HG02610 (cell line): ENCODE measurements around the gene RHBDL1.
A peak's percentile ranks its signal among the peaks of the same experiment; 100 is the strongest.

ENCODE experiments used
- ATAC-seq: cut with Tn5 transposase; IDR thresholded peaks from one replicate; pipeline ENCODE4 v1.9.1; 2021; ENCODE audit warnings: mild to moderate bottlenecking, moderate library complexity; ENCODE audit not compliant: unreplicated experiment

RHBDL1 gene

DNA sequence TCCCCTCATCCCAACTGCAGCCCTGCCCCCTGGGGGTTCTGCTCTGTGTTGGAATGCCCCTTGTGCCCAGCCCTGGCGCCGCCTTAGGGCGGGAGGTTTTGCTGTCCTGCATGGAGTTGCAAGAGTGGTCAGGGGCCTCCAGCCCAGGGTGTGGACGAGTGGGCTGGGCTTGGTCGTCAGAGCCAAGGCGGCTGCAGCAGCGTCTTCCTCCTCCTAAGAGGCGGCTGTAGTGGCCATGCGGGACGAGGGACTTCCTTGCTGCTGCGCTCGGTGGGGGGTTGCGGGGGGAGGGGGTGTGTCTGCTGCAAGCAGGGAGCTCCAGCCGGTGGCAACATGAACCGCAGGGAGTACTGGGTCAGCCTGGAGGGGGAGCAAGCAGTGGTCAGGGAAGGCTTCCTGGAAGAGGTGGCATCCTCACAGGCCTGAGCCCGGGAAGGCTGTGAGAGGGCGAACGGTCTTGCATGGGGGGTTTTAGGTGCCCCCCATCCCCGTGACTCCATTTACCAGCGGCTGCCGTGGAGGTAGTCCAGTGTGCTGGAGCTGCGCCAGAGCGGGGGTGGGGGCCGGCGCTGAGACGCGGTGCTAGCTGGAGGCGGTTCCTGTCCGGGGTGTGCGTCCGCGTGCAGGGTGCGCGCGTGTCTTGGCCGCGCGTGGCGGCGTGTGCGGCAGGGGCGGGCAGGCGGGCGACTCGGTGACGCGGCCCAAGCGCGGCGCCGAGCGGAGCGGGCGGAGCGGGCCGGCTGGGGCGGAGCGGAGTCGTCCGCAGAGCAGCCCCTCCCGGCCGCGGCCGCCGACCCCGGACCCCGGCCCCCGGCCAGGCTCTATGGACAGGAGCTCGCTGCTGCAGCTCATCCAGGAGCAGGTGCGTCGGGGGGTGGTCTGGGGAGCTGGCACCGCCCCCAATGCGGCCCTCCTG, at the start of gene RHBDL1:
Gene RHBDL1 (plus strand): TSS at position 704 of the 916 bp plus-strand sequence. CDS start 120 bp downstream, at position 824.
- ATAC-seq, result no peak

DNA sequence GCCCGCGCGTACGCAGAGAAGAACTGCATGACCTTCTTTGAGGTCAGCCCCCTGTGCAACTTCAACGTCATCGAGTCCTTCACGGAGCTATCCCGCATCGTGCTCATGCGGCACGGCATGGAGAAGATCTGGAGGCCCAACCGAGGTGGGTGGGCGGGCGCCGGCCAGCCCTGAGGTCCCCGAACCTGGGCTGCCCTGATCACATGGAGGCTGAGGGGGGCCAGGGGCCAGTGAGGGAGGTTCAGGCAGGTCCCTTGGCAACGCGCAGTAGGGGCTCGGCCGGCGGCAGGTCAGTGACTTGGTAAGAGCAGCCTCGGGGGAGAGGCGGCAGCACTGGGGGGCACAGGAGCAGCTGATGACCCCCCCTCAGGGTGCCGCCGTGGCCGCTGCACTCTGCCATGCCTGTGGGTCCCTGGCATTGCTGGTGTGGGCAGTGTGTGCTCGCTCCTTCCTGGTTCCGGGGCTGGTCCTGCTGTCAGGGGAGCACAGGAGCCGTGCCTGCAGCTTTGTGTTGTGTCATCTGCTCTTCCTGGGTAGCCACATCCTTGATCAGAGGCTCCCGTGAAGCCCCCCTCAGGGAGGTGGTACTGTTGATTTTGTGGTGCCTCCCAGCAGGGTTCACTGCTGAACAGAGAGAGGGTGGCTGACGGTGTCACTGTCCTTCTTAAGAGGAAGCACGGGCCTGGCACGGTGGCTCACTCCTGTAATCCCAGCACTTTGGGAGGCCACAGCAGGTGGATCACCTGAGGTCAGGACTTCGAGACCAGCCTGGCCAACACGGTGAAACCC, 49.3 kb upstream of the RHBDL1 start:
- ATAC-seq, result no peak

DNA sequence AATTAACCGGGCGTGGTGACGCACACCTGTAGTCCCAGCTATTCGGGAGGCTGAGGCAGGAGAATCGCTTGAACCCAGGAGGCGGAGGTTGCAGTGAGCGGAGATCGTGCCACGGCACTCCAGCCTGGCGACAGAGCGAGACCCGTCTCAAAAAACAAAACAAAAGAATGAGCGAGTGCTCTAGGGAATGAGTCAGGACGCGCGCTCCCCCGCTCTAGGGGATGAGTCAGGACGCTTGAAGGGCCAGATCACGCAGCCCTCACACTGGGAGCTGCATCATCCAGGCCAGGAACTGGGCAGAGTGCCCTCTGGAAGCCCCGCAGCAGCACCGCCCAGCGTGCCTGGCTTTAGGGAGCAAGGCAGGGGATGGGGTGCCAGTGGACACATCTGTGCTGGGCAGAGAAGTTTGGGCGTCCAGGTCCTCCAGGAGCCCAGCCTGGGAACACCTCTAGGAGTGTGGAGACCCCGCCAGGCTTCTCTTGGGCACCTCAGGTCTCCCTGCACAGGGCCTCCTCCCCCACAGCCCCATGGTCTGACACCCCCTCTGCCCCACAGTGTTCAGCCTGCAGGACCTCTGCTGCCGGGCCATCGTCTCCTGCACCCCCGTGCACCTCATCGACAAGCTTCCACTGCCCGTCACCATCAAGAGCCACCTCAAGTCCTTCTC, 48.6 kb upstream of the RHBDL1 start:
- no peak for ATAC-seq

DNA sequence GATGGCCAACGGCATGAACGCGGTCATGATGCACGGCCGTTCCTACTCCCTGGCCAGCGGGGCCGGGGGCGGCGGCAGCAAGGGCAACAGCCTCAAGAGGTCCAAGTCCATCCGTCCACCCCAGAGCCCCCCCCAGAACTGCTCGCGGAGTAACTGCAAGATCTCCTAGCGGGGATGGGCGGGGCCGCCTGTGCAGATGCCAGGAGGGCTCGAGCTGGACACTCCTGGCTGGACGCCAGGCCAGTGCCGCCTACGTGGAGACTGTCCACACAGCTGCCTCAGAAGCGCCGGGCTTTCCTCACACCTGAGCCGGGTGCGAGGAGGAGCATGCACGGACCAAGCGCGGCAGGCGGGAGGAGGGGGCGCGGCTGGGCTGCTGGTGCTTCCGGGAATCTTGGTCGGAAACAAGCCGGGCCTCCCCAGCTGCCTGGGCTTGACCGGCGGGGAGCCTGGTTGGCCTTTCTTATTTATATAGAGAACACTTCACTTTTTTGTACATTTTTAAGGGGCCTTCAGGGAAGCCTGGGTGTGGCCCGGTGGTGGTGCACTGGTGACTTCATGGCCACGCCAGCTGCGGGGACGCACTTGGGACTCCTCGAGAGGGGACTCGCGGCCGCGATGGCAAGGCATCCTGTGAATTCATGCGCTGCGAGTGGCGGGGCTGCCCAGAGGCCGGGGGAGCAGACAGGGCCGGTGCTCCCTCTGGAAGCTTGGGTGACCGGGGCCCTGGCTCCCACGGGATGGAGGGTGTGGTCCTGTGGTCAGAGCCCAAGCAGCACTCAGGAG, 47.8 kb upstream of the RHBDL1 start:
- ATAC-seq, result no peak

DNA sequence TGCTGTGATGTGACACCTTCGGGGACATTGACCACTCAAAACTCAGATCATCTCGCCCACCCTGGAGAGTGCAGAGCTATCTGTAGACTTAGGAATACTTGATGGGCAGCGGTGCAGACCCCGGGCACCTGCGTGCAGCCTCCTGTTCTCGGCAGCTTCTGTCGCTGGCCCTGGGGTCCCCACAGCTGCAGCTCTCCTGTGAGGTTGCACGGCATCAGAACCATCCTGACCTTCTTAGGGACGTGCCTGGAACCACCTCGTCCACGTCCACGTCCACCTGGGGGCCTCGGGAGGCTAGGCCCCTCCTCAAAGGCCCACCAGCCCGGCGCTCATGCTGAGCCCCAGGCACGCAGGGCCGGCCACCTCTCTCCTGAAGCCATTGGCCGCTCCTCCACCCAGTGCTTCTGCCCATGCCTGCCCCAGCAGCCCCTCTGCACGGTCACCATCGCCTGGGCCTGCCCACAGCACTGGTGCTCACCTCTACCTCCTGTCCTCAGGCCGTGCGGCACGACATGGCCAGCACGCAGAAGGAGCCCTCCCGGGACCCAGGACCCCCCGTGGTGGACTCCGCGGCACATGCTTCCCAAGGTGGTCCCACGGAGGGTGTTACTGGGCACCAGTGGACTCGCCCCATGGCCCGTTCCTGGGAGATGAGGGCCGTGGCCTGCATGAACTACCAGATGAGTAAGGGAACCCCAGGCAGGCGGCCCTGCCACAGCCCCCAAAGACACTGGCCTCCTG, 47.0 kb upstream of the RHBDL1 start:
- ATAC-seq, result no peak

DNA sequence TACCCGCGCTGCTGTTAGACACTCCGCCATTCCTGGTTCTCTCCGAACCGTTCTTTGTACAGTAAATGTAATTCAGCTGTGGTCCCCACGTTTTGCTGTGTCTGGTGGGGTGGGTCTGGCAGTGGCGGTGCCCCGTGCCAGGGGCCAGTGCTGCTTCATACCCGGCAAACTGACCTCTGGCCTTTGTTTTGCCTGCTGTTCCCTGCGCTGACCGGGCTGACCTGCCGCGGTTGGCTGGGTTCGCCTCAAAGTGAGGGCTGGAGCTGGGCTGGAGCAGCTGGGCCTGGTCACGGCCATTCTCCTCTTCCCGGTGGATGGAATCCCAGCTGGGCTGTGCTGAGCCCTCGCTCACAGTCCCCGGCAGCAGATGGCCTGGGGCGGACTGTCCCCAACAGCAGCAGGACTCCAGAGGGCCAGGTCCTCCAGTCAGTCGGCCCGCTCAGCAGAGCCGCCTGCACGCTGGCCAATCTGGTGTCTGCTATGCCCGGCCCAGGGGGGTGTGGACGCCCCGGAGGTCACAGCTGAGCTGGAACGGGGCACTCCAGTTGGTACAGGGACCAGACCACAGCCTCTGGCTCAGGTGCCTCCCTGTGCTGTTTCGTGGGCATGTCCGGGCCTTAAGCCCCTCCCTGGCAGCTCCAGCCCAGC, 46.2 kb upstream of the RHBDL1 start:
- ATAC-seq, result no peak

DNA sequence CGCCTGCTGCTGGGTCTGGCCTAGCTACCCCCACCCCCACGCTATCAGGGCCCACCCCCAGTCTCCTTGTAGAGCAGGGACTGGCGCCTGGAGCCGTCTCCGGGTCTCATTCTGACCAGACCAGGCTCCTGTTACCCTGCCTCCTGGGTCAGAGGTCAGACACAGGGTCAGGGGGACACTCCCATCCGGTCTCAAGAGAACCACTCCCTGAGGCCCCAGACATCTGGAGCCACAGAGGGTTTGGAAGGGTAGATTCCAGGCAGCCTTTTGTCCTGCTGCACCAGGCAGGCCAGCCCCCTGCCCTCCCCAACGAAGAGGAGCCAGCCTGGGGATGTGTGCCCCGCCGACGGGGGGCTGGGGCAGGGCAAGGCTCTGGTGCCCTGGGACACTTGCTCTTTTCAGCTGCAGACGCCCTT, 45.6 kb upstream of the RHBDL1 start:
- no peak for ATAC-seq

DNA sequence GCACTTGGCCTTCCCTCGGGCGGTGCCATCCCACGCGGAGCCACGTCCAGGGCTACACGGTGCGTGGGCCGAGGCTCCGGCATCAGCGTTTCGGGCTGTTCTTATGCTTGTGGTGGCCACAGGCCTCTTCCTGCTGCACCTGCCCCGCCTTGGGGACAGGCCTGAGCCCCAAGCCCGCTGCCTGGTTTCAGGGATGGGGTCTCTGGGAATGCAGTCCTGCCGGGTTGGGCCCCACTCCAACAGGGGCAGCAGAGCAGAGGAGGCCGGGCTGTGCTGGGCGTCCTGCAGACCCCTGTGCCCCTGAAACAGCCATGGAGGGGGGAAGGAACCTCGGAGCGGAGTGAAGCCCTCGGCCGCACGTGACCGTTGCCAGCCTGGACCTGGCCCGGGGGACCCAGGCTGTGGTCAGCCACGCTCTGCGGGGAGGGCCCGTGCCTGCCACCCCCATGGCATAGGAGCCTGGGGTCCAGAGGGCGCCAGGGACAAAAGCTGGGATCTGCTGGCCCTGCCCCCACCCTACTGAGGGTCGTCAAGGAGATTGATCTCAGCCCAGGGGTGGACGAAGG, 45.1 kb upstream of the RHBDL1 start:
- ATAC-seq, result no peak

DNA sequence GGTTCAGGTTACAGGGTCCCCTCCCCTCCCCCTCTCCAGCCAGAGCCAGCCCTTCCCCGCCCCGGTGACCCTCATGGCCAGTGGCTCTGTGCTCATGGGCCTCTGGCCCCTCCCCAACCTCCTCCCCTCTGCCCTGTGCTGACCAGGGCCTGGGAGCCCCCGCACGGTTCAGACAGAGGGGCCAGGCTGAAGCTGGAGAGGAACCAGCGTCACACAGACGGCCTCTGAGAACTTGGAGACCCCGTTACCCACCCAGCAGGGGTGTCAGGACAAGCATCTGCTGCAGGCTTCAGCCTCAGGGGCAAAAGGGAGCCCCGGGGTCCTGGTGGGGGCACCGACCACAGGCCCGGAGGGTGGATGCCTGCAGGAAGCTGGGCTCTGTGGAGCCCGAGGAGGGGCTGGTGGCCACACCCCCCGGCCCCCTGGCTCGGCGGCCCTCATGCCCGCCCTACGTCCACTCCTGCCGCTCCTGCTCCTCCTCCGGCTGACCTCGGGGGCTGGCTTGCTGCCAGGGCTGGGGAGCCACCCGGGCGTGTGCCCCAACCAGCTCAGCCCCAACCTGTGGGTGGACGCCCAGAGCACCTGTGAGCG, 44.6 kb upstream of the RHBDL1 start, which contains the start of gene WFIKKN1:
Gene WFIKKN1 (plus strand): TSS at position 171 of the 591 bp plus-strand sequence. CDS start 269 bp downstream, at position 440.
- ATAC-seq, result no peak

DNA sequence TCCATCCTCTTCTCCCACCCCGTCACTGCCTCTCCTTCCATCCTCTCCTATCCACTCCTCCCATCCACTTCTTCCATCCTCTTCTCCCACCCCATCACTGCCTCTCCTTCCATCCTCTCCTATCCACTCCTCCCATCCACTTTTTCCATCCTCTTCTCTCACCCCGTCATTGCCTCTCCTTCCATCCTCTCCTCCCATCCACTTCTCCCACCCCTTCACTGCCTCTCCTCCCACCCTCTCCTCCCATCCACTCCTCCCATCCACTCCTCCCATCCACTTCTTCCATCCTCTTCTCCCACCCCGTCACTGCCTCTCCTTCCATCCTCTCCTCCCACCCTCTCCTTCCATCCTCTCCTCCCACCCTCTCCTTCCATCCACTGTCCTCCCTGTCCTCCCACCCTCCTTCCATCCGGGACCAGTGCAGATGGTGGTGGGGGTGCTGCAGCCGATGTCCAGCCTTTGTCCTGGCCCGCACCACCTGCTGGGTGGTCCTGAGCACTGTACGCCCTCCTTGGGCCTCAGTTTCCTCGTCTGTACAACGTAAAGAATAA, 43.6 kb upstream of the RHBDL1 start:
- ATAC-seq, result no peak

DNA sequence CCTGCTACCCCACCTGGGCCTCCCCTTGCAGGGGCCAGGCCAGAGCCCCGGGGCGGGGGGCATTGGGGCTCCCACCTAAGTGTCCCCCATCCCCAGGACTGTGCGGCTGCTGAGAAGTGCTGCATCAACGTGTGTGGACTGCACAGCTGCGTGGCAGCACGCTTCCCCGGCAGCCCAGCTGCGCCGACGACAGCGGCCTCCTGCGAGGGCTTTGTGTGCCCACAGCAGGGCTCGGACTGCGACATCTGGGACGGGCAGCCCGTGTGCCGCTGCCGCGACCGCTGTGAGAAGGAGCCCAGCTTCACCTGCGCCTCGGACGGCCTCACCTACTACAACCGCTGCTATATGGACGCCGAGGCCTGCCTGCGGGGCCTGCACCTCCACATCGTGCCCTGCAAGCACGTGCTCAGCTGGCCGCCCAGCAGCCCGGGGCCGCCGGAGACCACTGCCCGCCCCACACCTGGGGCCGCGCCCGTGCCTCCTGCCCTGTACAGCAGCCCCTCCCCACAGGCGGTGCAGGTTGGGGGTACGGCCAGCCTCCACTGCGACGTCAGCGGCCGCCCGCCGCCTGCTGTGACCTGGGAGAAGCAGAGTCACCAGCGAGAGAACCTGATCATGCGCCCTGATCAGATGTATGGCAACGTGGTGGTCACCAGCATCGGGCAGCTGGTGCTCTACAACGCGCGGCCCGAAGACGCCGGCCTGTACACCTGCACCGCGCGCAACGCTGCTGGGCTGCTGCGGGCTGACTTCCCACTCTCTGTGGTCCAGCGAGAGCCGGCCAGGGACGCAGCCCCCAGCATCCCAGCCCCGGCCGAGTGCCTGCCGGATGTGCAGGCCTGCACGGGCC, 42.8 kb upstream of the RHBDL1 start:
- no peak for ATAC-seq

DNA sequence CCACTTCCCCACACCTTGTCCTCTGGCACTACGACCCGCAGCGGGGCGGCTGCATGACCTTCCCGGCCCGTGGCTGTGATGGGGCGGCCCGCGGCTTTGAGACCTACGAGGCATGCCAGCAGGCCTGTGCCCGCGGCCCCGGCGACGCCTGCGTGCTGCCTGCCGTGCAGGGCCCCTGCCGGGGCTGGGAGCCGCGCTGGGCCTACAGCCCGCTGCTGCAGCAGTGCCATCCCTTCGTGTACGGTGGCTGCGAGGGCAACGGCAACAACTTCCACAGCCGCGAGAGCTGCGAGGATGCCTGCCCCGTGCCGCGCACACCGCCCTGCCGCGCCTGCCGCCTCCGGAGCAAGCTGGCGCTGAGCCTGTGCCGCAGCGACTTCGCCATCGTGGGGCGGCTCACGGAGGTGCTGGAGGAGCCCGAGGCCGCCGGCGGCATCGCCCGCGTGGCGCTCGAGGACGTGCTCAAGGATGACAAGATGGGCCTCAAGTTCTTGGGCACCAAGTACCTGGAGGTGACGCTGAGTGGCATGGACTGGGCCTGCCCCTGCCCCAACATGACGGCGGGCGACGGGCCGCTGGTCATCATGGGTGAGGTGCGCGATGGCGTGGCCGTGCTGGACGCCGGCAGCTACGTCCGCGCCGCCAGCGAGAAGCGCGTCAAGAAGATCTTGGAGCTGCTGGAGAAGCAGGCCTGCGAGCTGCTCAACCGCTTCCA, 42.0 kb upstream of the RHBDL1 start:
- ATAC-seq, result no peak

DNA sequence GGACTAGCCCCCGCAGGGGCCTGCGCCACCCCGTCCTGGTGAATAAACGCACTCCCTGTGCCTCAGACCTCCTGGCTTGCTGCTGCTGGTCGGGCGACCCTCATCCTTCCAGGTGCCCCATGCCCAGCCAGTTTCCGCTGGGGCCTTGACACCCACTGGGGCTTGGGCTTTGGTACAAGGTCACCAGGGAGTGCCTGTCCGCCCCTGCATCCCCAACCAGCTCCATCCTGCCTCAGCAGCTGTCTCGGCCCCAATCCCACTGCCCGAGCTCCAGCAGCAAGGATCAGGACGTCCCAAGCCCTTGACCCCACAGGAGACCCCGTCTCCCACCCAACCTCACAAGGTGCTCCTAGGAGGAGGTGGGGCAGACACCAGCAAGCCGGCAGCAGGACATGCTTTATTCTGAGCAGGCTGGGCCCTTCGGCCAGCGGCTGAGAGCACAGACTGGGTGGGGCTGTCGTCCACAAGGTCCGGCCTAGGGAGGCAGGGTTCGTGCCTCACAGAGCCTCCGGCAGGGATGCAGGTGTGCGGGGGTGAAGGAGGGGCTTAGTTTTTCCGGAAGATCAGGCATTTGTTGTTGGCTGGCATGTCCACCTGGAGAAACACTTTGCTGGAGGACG, 41.3 kb upstream of the RHBDL1 start:
- no peak for ATAC-seq

DNA sequence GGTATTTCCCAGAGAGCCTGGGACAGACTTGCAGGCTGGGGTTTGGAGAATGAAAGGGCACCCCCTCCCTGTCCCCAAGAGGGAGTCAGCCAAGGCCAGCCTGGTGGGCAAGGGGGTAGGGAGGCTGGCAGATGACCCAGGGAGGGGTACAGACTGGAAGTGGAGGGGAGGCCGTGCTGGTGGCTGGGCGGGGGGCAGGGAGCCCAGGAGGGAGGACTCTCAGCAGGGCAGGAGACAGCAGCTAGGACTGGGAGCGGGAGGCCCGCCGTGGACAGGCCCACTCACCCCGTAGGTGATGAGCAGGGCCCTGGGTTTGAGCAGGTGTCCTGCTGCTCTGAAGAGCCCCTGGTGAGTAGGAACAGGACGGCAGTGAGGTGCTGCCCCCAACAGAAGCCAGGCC, 40.5 kb upstream of the RHBDL1 start:
- no peak for ATAC-seq

DNA sequence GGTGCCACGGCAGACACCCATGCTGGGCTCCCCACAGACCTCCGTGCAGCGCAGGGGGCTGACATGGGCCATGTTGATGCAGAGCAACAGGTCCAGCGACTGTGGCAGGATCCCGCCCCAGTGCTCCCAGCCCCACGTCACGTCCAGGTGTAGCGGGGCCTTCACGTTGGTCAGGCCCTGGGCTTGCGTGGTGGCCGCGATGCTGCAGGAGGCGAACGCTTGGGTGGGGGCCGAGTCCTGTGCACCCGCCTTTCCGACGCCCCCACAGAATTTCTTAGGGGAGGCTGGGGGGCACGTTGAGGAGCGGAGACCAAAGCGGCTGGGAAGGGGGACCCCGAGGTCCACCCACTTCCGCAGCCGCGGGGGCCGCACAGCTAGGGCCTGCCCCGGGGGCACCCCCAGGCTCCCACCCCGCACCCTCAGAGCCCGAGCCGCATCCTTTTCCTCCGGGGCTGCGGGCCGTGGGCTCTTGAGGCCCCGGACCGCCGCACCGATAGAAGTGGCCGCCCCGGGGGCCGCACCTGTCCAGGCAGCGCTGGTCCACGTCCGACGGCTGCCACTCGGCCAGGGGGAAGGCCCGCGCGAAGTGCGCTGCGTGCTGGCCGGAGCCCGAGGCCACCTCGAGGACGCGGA, 39.8 kb upstream of the RHBDL1 start:
- ATAC-seq, result peak; percentile 6
